Measurements from ENCODE around the gene ASAH2B. TPM values are rescaled to one million over a fixed set of nuclear protein-coding genes. Genes with fewer than 3 reads are reported as not detected.

The ASAH2B gene
- total and polyA plus RNA-seq, 4 donors, result 1.5 to 2.9 (median 2.3) TPM

Other genes with a start within 250 kb of the ASAH2B start
- 10 to 100 TPM; 33.1 to 54.3 TPM for gene SGMS1, start 116.0 kb upstream of the ASAH2B start, total RNA-seq
- gene SGMS1, start 116.0 kb upstream of the ASAH2B start, polyA plus RNA-seq, result 10 to 100 TPM in 1 of 2 donors, 1 to 10 TPM in 1; 8.9 to 11.3 TPM
- not detected for gene A1CF, start 145.7 kb downstream of the ASAH2B start, total RNA-seq
- gene A1CF, start 145.7 kb downstream of the ASAH2B start, polyA plus RNA-seq, result 1 to 10 TPM in 1 of 2 donors, not detected in 1; 4.8 TPM

Measured in aorta (tissue), 4 donors.